Measurements from ENCODE around the gene APLN. TPM values are rescaled to one million over a fixed set of nuclear protein-coding genes. Genes with fewer than 3 reads are reported as not detected.

Gene APLN
- total RNA-seq, 1 donor from 2014 or later = 0.29 TPM

DNA sequence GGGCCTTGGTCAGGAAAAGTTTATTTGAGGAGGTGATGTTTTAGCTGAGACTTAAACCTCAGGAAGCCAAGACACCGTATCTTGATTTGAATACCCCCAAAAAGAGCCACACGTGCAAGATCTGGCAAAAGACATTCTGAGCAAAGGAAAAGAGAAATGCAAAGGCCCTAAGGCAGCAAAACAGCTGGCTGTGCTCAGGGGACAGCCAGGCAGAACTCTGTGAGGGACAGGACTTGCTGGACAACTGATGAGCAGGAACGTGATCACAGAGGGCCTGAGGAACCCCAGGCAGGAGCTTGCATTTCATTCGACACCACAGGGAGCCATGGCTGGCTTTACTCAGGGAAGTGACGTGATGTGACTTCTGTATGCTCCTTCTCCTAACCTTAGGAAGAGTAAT lies 58.7 kb downstream of the APLN start:
- no peak overlapping the region for H3K27ac Mint-ChIP-seq
- H3K9me3 Mint-ChIP-seq = no peaks in the 10 kb centered on the region
- TF ChIP-seq, protein P1, sequence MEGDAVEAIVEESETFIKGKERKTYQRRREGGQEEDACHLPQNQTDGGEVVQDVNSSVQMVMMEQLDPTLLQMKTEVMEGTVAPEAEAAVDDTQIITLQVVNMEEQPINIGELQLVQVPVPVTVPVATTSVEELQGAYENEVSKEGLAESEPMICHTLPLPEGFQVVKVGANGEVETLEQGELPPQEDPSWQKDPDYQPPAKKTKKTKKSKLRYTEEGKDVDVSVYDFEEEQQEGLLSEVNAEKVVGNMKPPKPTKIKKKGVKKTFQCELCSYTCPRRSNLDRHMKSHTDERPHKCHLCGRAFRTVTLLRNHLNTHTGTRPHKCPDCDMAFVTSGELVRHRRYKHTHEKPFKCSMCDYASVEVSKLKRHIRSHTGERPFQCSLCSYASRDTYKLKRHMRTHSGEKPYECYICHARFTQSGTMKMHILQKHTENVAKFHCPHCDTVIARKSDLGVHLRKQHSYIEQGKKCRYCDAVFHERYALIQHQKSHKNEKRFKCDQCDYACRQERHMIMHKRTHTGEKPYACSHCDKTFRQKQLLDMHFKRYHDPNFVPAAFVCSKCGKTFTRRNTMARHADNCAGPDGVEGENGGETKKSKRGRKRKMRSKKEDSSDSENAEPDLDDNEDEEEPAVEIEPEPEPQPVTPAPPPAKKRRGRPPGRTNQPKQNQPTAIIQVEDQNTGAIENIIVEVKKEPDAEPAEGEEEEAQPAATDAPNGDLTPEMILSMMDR (IDR thresholded peaks at IDR 0.05; ENCODE audit: unreplicated experiment) = no peak
- H3K36me3 Mint-ChIP-seq = peaks cover 12% of the 10 kb centered on the region
- no peak for DNase-seq (ENCODE audit: low spot score in 2 of 2, unreplicated experiment in 2 of 2)
- no peak overlapping the region for H3K4me3 Mint-ChIP-seq
- no peaks in the 10 kb centered on the region for H3K4me1 Mint-ChIP-seq
- no peaks in the 10 kb centered on the region for H3K27me3 Mint-ChIP-seq (ENCODE audit: low read depth)

Other genes with a start within 250 kb of the APLN start
- 116 TPM in 3 replicates for gene SMARCA1, start 131.5 kb downstream of the APLN start, total RNA-seq
- gene OCRL, start 114.7 kb downstream of the APLN start, total RNA-seq = 46.7 to 49.0 TPM (median 48.9 TPM) in 3 replicates
- 3.5 to 4.2 TPM (median 4.0 TPM) in 3 replicates for gene XPNPEP2, start 84.0 kb upstream of the APLN start, total RNA-seq
- not detected in 3 replicates for gene SASH3, start 125.0 kb upstream of the APLN start, total RNA-seq
- gene ZDHHC9, start 188.9 kb upstream of the APLN start, total RNA-seq = 30.2 to 33.1 TPM (median 32.2 TPM) in 3 replicates